Smooth muscle cell (in vitro differentiated cells): ENCODE data around the gene HAP1. TPM values are rescaled to one million over a fixed set of nuclear protein-coding genes. Genes with fewer than 3 reads are reported as not detected.

Experiments
- DNase-seq: peaks from one replicate; lab custom pipeline; 2025; ENCODE audit not compliant: unreplicated experiment; lab: John Stamatoyannopoulos, UW
- H2AFZ ChIP-seq: fragments of 200-600 bp; sonication (generic); 2 replicates; pipeline ENCODE4 v1.6.0; 2016; ENCODE audit warnings: antibody characterized with exemption, low read depth, mild to moderate bottlenecking
- H3F3A ChIP-seq: fragments of 200-600 bp; sonication (generic); 2 replicates; pipeline ENCODE4 v1.6.0; 2017; ENCODE audit warnings: antibody characterized with exemption, low read depth
- H3K27ac ChIP-seq: fragments of 200-600 bp; sonication (generic); 2 replicates; pipeline ENCODE4 v1.5.1; 2016; ENCODE audit warnings: low read depth, mild to moderate bottlenecking
- H3K27me3 ChIP-seq: fragments of 200-600 bp; sonication (generic); 2 replicates; pipeline ENCODE4 v1.6.1; 2016; ENCODE audit warnings: low read depth, mild to moderate bottlenecking
- H3K36me3 ChIP-seq: fragments of 200-600 bp; sonication (generic); 2 replicates; pipeline ENCODE4 v1.5.1; 2016; ENCODE audit warnings: low read depth
- H3K4me1 ChIP-seq: fragments of 200-600 bp; sonication (generic); 2 replicates; pipeline ENCODE4 v1.5.1; 2016; ENCODE audit warnings: low read depth
- H3K4me2 ChIP-seq: fragments of 200-600 bp; sonication (generic); 2 replicates; pipeline ENCODE4 v1.6.0; 2016; ENCODE audit warnings: mild to moderate bottlenecking
- H3K4me3 ChIP-seq: fragments of 200-600 bp; sonication (generic); 2 replicates; pipeline ENCODE4 v1.5.1; 2016; ENCODE audit warnings: mild to moderate bottlenecking
- H3K79me2 ChIP-seq: fragments of 200-600 bp; sonication (generic); 2 replicates; pipeline ENCODE4 v1.6.0; 2016; ENCODE audit warnings: low read depth, mild to moderate bottlenecking
- H3K9ac ChIP-seq: fragments of 200-600 bp; sonication (generic); 2 replicates; pipeline ENCODE4 v1.6.0; 2016; ENCODE audit warnings: low read depth
- H3K9me3 ChIP-seq: fragments of 200-600 bp; sonication (generic); replicated peaks from 2 replicates; pipeline ENCODE4 v1.5.1; 2016; ENCODE audit warnings: low read depth
- H4K20me1 ChIP-seq: fragments of 200-600 bp; sonication (generic); 2 replicates; pipeline ENCODE4 v1.6.0; 2016; ENCODE audit warnings: low read depth
- CTCF ChIP-seq: fragments of 200-600 bp; sonication (generic); IDR thresholded peaks from 2 replicates; pipeline ENCODE4 v1.5.1; 2017; ENCODE audit warnings: borderline replicate concordance, mild to moderate bottlenecking, antibody characterized with exemption; ENCODE audit not compliant: insufficient read depth, poor library complexity, severe bottlenecking
- WGBS: methylation state at CpG from one replicate; pipeline ENCODE4 v1.1.7; 2016; ENCODE audit warnings: low lambda C conversion rate; 5-methylcytosine and 5-hydroxymethylcytosine counted together
- polyA plus RNA-seq: library from polyadenylated mRNA; unstranded; fragments of >200 nt; fragmentation: Nextera tagmentation; extraction: Ambion mirVana; gene quantifications from 2 replicates; pipeline ENCODE4 v1.2.1, GENCODE V29; 2016
- total RNA-seq: library from RNA; depleted of rRNA; stranded (reverse); fragments of >200 nt; gene quantifications from 2 replicates; pipeline ENCODE4 v1.2.3, GENCODE V29; 2014

Gene HAP1
- total and polyA plus RNA-seq, 2 experiments from 2014 or later, result 0.36 to 0.73 TPM

- 92% methylated on average over 6 of the region's 6 CpGs for WGBS
Observed at GRCh38 chr17:41748275-41748674, 13.8 kb upstream of the HAP1 start.

GRCh38 chr17:41741709-41742108 is 7.3 kb upstream of the HAP1 start:
- H3F3A ChIP-seq, result no peaks in the 10 kb centered on the region
- H3K27me3 ChIP-seq, result peaks cover 12% of the 10 kb centered on the region
- no peak for TF ChIP-seq CTCF
- DNase-seq, result no peak
- no peaks in the 10 kb centered on the region for H3K9me3 ChIP-seq
- H3K4me2 ChIP-seq, result no peak overlapping the region
- H4K20me1 ChIP-seq, result no peaks in the 10 kb centered on the region
- 85% methylated on average over 9 of the region's 9 CpGs for WGBS
- H3K4me1 ChIP-seq, result no peaks in the 10 kb centered on the region
- H2AFZ ChIP-seq, result no peak overlapping the region
- no peak overlapping the region for H3K4me3 ChIP-seq
- H3K27ac ChIP-seq, result no peak overlapping the region
- no peaks in the 10 kb centered on the region for H3K79me2 ChIP-seq
- H3K36me3 ChIP-seq, result no peaks in the 10 kb centered on the region
- H3K9ac ChIP-seq, result no peak overlapping the region

More at GRCh38 chr17:41748275-41748674, 13.8 kb upstream of the HAP1 start:
- Histone ChIP-seq H3K9ac (no peak overlapping the region), H3F3A (no peaks in the 10 kb centered on the region), H4K20me1 (no peaks in the 10 kb centered on the region), H3K4me1 (no peaks in the 10 kb centered on the region), H3K4me2 (no peak overlapping the region), H3K4me3 (no peak overlapping the region), H3K27ac (no peak overlapping the region), H3K79me2 (no peaks in the 10 kb centered on the region), H3K36me3 (no peaks in the 10 kb centered on the region), H2AFZ (no peak overlapping the region), H3K9me3 (no peaks in the 10 kb centered on the region), H3K27me3 (no peaks in the 10 kb centered on the region)
- TF ChIP-seq CTCF, result no peak
- no peak for DNase-seq

- Histone ChIP-seq H3K79me2 (no peaks in the 10 kb centered on the region), H3K4me3 (no peak overlapping the region), H3K27me3 (peaks cover 24% of the 10 kb centered on the region), H3K4me1 (no peaks in the 10 kb centered on the region), H4K20me1 (no peaks in the 10 kb centered on the region), H3K36me3 (no peaks in the 10 kb centered on the region), H3K9me3 (no peaks in the 10 kb centered on the region), H3F3A (no peaks in the 10 kb centered on the region), H3K9ac (no peak overlapping the region), H2AFZ (no peak overlapping the region), H3K4me2 (no peak overlapping the region), H3K27ac (no peak overlapping the region)
- DNase-seq, result no peak
- no peak for TF ChIP-seq CTCF
- 93% methylated on average over 5 of the region's 5 CpGs for WGBS
Observed at GRCh38 chr17:41740506-41740905, 6.1 kb upstream of the HAP1 start.

- H3K27ac ChIP-seq, result no peak overlapping the region
- H2AFZ ChIP-seq, result no peak overlapping the region
- H3K9ac ChIP-seq, result no peak overlapping the region
- 78% methylated on average over 9 of the region's 9 CpGs for WGBS
- no peaks in the 10 kb centered on the region for H3F3A ChIP-seq
- peaks cover 31% of the 10 kb centered on the region for H3K27me3 ChIP-seq
- H3K4me3 ChIP-seq, result no peak overlapping the region
- H4K20me1 ChIP-seq, result no peaks in the 10 kb centered on the region
- H3K36me3 ChIP-seq, result no peaks in the 10 kb centered on the region
- no peak for TF ChIP-seq CTCF
- no peak overlapping the region for H3K4me2 ChIP-seq
- H3K79me2 ChIP-seq, result no peaks in the 10 kb centered on the region
- no peaks in the 10 kb centered on the region for H3K9me3 ChIP-seq
- peaks cover 3% of the 10 kb centered on the region for H3K4me1 ChIP-seq
- DNase-seq, result no peak
Observed at GRCh38 chr17:41739661-41740352, 5.4 kb upstream of the HAP1 start.
